CD1c-positive myeloid dendritic cell (primary cell): ENCODE measurements around the gene CCDC117.
"Not testable (repeated sequence)": the region's sequence is repeated elsewhere in the genome, so short reads cannot be mapped to it uniquely, and the experiment has no call there.

Source experiments
- DNase-seq: peaks from one replicate; pipeline ENCODE4 v3.0.0-alpha.2; 2016; ENCODE audit errors: extremely low spot score

CCDC117 gene, protein sequence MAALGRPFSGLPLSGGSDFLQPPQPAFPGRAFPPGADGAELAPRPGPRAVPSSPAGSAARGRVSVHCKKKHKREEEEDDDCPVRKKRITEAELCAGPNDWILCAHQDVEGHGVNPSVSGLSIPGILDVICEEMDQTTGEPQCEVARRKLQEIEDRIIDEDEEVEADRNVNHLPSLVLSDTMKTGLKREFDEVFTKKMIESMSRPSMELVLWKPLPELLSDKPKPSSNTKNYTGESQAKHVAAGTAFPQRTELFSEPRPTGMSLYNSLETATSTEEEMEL

DNA sequence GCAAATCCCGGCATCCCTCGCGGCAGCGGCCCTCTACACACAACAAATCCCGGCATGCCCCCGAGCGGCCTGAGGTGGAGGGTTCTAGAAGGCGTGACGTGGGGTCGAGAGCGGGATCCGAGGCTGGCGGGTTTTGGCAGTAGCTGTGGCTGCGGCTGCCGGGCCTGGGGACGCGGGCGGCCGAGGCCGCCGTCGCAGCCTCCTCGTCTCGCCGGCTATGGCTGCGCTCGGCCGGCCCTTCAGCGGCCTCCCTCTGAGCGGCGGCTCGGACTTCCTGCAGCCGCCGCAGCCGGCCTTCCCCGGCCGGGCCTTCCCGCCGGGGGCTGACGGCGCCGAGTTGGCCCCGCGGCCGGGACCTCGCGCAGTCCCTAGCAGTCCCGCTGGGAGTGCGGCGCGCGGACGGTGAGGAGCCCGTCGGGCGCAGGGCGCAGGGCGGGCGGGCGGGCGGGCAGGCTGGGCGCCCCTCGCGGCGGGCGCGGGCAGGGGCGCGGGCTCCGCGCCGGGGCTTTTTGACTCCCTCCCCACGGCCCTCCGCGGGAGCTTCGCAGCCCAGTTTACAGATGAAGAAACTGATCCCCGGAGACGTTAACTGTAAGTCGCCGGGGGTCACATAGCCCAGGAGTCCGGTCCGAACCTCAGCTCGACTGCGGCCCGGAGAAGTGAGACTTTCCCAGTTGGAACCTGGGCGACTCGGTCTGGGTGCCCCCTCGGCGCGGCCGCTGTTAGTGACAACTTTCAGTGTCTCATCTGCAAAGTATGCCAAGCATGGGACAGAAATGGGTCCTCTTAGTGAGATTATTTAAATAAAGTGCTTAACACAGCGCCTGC, at the start of gene CCDC117:
Gene CCDC117 (plus strand): TSS at position 63 of the 828 bp plus-strand sequence. CDS start 155 bp downstream, at position 218.
- DNase-seq: peak; percentile 94

DNA sequence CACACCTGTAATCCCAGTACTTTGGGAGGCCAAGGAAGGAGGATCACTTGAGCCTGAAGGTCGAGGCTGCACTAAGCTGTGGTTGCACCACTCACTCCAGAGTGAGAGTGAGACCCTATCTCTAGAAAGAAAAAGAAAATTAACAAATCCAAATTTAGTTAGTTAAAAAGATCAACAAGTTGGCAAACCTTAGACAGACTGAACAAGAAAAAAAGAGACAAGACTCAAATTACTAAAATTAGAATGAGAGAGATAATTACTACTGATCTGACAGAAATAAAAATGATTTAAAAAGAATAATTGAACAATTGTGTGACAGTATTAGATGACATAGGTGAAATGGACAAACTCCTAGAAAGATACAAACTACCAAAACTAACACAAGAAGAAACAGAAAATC, 44.5 kb upstream of the CCDC117 start:
- no peak for DNase-seq

DNA sequence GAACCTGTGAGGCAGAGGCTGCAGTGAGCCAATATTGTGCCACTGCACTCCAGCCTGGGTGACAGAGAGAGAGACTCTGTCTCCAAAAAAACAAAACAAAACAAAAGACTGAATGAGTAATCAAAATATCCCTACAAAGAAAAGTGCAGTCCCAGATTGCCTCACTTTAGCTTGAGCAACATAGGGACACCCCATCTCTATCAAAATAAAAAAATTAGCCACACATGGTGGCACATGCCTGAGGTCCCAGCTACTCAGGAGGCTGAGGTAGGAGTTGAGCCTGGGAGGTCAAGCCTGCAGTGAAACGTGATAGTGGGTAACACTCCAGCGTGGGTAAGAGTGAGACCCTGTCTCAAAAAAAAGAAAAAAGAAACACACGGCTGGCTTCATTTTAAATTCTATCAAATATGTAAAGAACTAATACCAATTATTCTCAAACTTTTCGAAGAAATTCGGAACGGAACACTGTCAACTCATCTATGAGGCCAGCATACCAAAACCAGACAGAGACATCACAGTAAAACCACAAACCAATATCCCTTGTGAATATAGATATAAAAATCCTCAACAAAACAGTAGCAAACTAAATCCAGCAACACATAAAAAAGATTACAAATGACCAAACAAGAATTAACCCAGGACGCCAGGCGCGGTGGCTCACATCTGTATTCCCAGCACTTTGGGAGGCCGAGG, 43.7 kb upstream of the CCDC117 start:
- DNase-seq: no peak

DNA sequence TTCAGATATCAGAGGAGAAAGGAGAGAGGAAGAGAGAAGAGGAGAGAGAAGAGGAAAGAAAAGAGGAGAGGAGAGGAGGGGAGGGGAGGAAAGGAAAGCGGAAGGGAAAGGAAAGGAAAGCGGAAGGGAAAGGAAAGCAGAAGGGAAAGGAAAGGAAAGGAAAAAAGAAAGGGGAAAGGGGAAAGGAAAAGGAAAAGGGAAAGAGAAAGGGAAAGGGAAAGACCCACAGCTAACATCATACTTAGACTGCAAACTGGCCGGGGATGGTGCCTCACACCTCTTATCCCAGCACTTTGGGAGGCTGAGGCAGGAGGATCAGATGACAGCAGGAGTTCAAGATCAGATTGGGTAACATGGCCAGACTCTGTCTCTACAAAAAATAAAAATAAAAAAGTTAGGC, 42.3 kb upstream of the CCDC117 start:
- DNase-seq: no peak

DNA sequence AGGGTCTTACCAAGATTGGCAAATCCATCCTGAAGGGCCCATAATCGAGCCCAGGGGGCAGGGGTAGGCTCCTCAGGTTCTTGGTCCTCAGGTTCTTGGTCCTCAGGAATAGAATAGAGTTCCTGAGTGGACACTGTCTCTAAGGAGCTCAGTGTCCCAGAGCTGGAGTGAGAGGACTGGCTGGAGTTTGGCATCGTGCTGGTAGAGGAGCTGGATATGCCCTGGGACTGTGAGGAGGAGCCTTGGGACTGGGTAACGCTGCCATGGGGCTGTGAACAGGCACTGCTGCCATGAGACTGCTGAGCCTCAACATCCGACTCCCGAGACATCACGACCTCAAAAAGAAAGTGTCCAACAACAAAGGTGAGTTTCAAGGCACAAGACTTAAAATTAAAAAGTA, 38.1 kb upstream of the CCDC117 start:
- DNase-seq: no peak

DNA sequence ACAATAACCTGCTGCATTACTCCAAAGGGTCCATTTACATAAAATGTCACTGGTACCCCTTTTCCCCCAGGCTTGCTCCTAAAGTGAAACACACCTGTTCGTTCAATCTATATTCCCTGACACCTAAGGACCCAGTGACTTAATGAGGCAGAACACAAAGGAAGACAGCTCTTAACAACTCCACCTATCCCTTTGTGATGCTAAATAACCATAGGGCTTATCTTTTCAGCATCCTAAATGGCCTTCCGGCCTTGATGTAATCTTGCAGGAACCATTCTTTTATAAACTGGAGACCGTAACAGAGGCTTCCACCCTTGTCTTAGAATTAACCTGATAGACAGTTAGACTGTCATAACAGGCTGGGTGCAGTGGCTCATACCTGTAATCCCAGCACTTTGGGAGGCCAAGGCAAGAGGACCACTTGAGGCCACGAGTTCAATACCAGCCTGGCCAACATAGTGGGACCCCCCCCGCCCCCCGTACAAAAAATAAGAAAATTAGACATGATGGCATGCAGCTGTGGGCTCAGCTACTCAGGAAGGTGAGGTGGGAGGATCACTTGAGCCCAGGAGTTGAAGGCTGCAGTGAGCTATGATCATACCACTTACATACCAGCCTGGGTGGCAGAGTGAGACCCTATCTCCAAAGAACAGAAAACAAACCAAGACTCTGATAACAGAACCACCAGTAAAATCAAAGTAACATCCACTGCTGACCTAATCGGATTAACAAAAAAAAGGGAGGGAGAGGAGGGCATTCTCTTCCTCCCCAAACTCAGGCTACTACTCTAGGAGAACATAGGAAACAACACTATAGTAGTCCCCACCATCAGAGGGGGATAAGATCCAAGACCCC, 36.0 kb upstream of the CCDC117 start:
- no peak for DNase-seq

DNA sequence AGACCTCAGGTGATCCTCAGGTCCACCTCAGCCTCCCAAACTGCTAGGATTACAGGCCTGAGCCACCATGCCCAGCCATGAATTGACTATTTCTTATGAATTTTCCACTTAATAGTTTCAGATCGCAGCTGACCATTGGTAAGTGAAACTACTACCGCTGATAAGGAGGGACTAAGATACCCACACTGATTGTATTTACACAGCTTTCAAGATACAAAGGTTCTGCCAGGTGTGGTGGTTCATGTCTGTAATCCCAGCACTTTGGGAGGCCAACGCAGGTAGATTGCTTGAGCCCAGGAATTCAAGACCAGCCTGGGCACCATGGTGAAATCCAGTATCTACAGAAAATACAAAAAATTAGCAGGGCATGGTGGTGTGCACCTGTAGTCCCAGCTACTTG, 34.8 kb upstream of the CCDC117 start:
- DNase-seq: no peak

DNA sequence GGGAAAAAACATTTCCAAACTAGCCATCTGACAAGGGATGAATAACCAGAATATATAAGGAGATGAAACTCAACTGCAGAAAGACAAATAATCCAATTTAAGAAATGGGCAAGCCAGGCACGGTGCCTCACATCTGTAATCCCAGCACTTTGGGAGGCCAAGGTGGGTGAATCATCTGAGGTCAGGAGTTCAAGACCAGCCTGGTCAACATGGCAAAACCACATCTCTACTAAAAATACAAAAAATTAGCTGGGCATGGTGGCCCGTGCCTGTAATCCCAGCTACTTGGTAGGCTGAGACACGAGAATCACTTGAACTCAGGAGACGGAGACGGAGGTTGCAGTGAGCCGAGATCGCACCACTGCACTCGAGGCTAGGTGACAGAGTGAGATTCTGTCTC, 33.6 kb upstream of the CCDC117 start:
- DNase-seq: not testable (repeated sequence)

DNA sequence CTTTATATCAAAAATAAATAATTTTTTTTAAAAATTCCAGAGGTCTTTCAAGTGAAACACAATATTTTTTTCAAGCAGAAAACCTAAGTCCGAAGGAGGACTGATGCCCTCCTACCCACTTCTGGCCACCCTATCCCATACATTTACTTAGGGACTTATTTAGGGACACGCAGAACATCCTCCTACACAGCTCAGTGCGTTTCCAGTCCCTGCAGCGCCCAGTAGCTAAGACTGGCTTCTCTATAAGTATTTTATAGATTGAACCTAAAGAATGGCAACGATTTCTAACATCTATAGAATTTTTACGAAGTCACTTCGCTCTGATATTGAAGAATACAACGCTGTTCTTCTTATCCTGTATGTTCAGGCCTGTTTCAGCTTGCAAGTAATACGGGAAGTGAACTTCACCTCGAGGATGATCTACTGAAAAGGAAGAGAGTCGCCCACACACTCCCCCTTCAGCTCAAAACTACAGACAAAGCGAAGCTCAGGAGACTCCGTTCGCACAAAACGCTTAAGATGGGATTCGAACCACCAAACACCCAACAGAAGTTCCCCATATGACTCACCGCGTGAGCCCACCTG, 31.2 kb upstream of the CCDC117 start:
- DNase-seq: no peak

DNA sequence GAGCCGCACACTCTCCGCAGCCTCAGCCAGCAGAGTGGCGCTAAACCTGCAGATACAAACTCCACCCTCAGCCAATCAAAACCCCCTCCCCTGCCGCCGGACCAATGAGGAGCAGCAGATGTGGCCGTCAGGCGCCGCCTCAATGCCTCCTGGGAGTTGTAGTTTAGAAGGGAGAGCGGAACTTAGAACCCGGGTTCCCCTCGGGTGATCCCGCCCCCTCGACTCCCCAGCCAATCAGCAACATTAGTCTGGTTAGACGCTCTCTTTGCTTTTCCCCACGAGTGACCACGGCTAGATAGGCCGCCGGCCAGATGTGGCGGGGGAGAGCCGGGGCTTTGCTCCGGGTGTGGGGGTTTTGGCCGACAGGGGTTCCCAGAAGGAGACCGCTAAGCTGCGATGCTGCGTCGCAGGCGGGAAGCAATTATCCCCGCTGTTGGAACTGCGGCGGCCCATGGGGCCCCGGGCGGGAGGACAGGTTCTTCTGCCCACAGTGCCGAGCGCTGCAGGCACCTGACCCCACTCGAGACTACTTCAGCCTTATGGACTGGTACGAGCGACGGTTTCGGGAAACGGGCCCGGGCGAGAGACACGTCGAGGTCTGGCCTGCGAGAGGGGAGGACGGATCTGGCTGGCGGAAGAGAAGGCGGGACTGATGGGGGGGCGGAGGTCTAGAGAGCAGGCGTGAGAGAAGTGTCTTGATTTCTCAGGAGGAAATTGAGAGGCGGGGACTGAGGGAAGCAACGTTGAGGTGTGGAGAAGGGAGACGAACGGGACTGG, 30.5 kb upstream of the CCDC117 start, which contains the start of the genes CHEK2 and HSCB:
Gene CHEK2 (minus strand): TSS at position 36 of the 777 bp plus-strand sequence. CDS start 7,099 bp downstream, outside the sequence.
Gene HSCB (plus strand): TSS at position 255 of the 777 bp plus-strand sequence. CDS start 57 bp downstream, at position 312.
- DNase-seq: peak; percentile 98

DNA sequence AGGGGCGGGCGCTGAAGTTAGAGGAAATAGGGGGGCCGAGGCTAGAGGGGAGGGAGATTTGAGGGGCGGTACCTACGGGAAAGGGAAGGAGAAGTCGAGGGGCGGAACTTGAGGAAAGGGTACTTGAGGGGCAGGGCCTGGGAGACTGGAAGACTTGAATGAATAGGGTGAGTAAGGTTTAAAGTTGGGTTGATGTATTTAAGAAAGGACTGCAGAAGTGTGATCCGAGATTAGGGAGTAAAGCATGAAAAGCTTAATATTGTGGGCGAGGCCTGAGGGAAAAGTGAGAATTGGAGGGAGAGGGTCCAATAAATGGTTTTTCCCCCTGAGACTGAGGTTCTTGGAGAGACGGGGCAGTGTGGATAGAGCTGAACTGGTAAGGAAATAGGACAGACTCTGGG, 29.9 kb upstream of the CCDC117 start:
- DNase-seq: no peak

DNA sequence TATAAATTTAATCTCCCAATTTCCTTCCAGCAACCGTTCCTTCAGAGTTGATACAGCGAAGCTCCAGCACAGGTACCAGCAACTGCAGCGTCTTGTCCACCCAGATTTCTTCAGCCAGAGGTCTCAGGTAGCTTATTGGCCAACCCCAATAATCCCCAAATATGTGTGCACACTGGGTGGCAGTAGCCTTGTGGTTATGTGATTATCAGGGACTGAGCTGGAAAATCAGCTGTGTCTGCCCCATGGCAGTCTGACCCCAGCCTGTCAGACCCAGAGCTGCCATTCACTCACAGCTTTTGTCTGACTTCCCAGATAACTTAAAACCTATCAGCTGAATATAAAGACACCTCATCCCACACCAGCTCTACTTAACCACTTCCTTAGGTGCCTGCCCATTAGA, 28.6 kb upstream of the CCDC117 start:
- DNase-seq: no peak

DNA sequence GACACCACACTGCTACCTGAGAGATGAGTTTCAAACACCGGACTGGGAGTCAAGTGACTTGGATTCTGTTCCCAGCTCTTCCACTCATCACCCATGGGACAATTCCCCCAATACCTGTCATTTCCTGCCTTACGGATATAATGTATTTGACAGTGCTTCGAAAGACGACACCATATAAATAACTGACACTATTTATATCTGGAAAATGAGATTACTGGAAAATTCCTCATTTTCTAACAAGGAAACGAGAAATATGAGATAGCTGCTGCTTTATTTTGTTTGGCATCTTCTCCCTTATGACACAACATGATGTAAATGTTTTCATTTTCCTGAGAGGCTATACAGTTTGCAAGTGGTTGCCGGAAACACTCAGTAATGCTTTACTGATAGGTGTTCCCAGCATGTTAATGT, 22.0 kb upstream of the CCDC117 start:
- DNase-seq: no peak

DNA sequence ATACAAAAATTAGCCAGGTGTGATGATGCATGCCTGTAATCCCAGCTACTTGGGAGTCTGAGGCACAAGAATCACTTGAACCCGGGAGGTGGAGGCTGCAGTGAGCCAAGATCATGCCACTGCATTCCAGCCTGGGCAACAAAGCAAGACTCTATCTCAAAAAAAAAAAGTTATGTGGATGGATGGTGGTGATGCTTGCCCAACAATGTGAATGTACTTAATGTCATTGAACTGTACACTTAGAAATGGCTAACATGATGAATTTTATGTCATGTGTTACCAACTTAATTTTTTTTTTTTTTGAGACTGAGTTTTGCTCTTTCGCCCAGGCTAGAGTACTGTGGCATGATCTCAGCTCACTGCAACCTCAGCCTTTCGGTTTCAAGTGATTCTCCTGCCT, 18.0 kb upstream of the CCDC117 start:
- not testable (repeated sequence) for DNase-seq

DNA sequence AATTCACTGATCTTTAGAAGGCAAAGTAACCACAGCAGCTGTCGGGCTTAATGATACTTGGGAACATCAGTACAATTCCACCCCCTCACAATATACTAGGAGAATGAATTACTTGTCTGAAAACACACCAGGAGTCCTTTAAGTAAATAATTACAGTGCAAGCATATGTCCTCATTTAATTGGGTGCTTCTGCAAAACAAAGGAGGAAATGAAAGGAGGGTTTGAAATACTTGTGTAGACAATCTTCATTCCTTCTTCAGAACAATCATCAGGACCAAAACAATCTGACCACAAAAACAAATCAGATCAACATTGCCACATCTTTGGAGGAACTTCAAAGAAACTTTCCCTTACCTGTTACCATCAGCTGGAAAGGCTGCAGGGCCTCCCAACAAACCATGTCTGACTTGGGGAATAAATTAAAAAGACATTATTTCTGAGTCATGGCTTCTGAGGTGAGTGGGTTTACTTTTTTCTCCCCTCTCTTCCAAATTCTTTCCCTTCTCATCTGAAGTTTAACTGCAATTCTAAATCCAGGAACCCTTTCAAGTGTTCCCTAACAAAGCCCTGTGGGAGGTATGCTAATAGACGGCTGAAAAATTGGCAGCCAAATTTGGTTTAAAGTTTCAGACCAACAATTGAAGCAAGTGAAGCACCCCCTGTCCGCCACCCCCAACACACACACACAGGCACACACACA, 12.5 kb upstream of the CCDC117 start:
- peak; percentile 56 for DNase-seq

DNA sequence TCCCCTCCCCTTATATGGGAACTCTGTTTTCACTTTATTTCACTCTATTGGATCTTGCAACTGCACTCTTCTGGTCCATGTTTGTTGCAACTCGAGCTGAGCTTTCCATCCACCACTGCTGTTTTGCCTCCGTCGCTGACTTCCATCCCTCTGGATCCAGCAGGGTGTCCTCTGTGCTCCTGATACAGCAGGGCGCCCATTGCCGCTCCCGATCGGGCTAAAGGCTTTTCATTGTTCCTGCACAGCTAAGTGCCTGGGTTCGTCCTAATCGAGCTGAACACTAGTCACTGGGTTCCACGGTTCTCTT, 11.1 kb upstream of the CCDC117 start:
- no peak for DNase-seq

DNA sequence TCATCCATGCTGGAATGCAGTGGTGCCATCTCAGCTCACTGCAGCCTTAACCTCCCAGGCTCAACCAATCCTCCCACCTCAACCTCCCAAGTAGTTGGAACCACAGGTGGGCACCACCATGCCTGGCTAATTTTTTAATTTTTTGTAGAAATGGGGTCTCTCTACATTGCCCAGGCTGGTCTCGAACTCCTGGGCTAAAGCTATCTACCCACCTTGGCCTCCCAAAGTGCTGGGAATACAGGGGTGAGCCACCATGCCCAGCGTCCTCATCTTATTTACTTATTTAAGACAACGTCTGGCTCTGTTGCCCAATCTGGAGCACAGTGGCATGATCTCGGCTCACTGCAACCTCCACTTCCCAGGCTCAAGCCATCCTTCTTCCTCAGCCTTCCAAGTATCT, 10.5 kb upstream of the CCDC117 start:
- not testable (repeated sequence) for DNase-seq

DNA sequence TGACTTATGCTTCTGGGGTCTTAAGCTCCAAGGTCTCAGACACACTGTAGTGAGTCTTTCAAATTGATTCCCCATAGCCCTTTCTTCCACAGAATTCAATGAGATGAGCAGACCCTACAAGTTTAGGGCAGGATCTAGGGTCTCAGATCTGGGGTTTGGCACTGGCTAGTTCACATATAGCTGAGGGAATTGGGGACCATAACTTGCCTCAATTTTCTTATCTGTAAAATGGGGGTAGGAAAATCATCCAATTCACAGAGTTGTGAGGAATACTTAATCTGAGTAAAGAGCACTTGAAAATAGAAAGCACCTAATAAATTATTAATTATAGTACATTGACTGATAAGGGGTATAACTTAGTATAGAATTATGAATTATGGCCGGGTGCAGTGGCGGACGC, 5.9 kb upstream of the CCDC117 start:
- no peak for DNase-seq

DNA sequence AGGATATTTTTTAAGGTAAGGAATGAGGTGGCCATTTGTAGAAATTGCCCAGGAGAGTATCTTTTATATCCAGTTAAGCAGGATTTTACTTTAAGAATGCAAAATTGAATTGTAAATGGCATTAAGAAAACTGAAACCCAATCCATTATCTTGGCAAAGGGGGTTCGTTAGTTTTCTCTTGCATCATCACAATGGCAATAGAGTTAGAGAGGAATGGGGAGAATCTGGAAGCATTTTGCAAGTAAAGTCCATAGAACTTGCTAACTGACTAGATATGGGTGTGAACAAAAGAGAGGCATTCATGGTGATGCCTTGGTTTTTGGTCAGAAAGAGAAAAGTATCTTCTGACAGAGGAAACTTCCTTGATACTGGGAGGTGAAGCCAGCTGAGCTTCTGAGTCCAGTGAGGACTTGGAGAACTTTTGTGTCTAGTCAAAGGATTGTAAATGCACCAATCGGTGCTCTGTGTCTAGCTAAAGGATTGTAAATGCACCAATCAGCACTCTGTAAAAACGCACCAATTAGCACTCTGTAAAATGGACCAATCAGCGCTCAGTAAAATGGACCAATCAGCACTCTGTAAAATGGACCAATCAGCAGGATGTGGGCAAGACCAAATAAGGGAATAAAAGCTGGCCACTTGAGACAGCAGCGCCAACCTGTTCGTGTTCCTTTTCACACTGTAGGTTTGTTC, 3.6 kb upstream of the CCDC117 start:
- DNase-seq: no peak
